Measurements from ENCODE around the gene RALBP1.
"Not testable (repeated sequence)": the region's sequence is repeated elsewhere in the genome, so short reads cannot be mapped to it uniquely, and the experiment has no call there.

The RALBP1 gene

GRCh38 chr18:9454061-9454703, 21.1 kb upstream of the RALBP1 start:
- no peak for DNase-seq (ENCODE audit: low read depth in 2 of 2)

- DNase-seq (ENCODE audit: low read depth in 2 of 2) = no peak
Measured at GRCh38 chr18:9455718-9456511, 19.4 kb upstream of the RALBP1 start.

GRCh38 chr18:9466127-9466526, 9.2 kb upstream of the RALBP1 start:
- no peak for DNase-seq (ENCODE audit: low read depth in 2 of 2)

- DNase-seq (ENCODE audit: low read depth in 2 of 2) = no peak
Measured at GRCh38 chr18:9466846-9467245, 8.5 kb upstream of the RALBP1 start.

GRCh38 chr18:9468998-9469397, 6.3 kb upstream of the RALBP1 start:
- DNase-seq (ENCODE audit: low read depth in 2 of 2) = no peak

GRCh38 chr18:9469685-9470084, 5.6 kb upstream of the RALBP1 start:
- DNase-seq (ENCODE audit: low read depth in 2 of 2) = no peak

GRCh38 chr18:9474108-9474982, 968 bp upstream of the RALBP1 start:
- no peak for DNase-seq (ENCODE audit: low read depth in 2 of 2)

GRCh38 chr18:9475643-9476591, 604 bp downstream of the RALBP1 start:
- DNase-seq (ENCODE audit: low read depth in 2 of 2) = peak; percentile 16 to 18

GRCh38 chr18:9476949-9477348, 1.6 kb downstream of the RALBP1 start:
- not testable (repeated sequence) for DNase-seq (ENCODE audit: low read depth in 2 of 2)

GRCh38 chr18:9477509-9477908, 2.2 kb downstream of the RALBP1 start:
- DNase-seq (ENCODE audit: low read depth in 2 of 2) = no peak

- DNase-seq (ENCODE audit: low read depth in 2 of 2) = no peak
Measured at GRCh38 chr18:9478545-9478944, 3.2 kb downstream of the RALBP1 start.

GRCh38 chr18:9482790-9483189, 7.5 kb downstream of the RALBP1 start:
- DNase-seq (ENCODE audit: low read depth in 2 of 2) = no peak

- no peak for DNase-seq (ENCODE audit: low read depth in 2 of 2)
Measured at GRCh38 chr18:9483526-9483925, 8.2 kb downstream of the RALBP1 start.

GRCh38 chr18:9484856-9485255, 9.5 kb downstream of the RALBP1 start:
- DNase-seq (ENCODE audit: low read depth in 2 of 2) = not testable (repeated sequence)

- DNase-seq (ENCODE audit: low read depth in 2 of 2) = no peak
Measured at GRCh38 chr18:9488538-9488937, 13.2 kb downstream of the RALBP1 start.

- DNase-seq (ENCODE audit: low read depth in 2 of 2) = no peak
Measured at GRCh38 chr18:9494778-9495331, 19.5 kb downstream of the RALBP1 start.

- DNase-seq (ENCODE audit: low read depth in 2 of 2) = no peak
Measured at GRCh38 chr18:9495465-9495864, 20.2 kb downstream of the RALBP1 start.

- DNase-seq (ENCODE audit: low read depth in 2 of 2) = no peak
Measured at GRCh38 chr18:9495916-9496705, 20.8 kb downstream of the RALBP1 start.

- DNase-seq (ENCODE audit: low read depth in 2 of 2) = no peak
Measured at GRCh38 chr18:9506046-9506792, 30.9 kb downstream of the RALBP1 start.
